Embryonic facial prominence (tissue), 1 donor: Measurements from ENCODE around the gene HDAC8.
"Not testable (repeated sequence)": the region's sequence is repeated elsewhere in the genome, so short reads cannot be mapped to it uniquely, and the experiment has no call there.

Experiments used
- DNase-seq: peaks from one replicate; pipeline ENCODE4 v3.0.0-alpha.2; 2016; ENCODE audit errors: extremely low spot score

The HDAC8 gene

GRCh38 chrX:72572248-72573157 is at the start of gene HDAC8:
Gene HDAC8 (minus strand): TSS chrX:72572843. CDS start chrX:72572761, 82 bp downstream.
- peak; percentile 38 for DNase-seq

GRCh38 chrX:72621625-72622485 is 49.2 kb upstream of the HDAC8 start:
- DNase-seq, result no peak

DNA sequence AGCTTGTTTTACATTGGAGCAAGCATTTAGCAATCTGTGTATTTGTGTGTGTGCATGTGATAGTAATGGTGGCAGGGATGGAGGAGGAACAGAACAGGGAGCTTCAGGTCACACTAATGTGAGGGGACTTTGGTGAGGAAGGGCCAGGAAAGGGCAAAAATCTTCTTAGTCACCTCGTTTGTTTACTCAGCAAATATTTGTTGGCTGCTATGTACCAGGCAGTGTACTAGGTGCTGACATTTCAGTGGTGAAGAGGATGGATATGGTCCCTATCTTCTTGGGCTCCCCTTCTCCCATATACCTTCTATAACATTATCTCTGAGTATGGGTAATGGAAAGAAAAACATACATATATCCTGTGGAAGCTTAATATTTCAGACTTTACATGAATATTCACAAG is 48.5 kb upstream of the HDAC8 start:
- no peak for DNase-seq

GRCh38 chrX:72620550-72621145 is 48.0 kb upstream of the HDAC8 start:
- DNase-seq, result no peak

GRCh38 chrX:72609313-72609712 is 36.7 kb upstream of the HDAC8 start:
- no peak for DNase-seq

DNA sequence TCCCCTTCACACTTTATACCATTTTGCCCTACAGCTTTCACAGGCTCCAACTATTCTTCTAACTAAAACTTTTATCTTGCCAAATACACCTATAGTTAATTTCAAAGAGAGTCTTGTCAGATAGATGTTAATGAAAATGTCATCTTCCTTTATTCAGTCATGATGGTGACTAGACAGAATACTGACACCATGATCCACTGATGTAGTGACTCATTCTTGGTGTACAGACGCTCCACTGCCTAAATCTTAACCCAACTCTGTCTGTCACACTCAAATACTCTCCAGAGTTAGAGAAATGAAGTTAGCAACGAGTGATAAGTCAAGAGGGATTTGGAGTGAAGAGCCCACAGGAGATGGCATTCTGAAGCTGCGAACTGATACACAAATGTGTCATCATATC is 32.1 kb upstream of the HDAC8 start:
- DNase-seq, result no peak

DNA sequence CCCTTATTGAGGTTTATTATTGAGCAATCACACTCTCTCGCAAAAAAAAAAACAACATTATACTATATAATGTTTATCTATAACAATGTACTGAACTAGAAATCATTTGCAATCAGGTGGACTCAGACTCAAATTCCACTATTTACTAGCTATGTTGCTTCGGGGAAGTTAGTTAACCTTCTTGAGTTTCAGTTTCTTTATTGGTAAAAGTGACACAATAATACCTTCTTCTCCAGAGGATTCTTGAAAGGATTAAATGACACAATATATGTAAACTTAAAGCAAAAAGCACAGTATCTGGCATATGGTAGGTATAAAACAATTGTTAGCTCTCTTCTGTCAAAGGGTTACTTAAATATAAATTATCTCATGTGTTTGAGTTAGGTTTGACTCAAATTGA is 31.5 kb upstream of the HDAC8 start:
- no peak for DNase-seq

- DNase-seq, result not testable (repeated sequence)
Observed at GRCh38 chrX:72591038-72591437, 18.4 kb upstream of the HDAC8 start.

GRCh38 chrX:72584163-72584562 is 11.5 kb upstream of the HDAC8 start:
- no peak for DNase-seq

GRCh38 chrX:72576141-72576894 is 3.7 kb upstream of the HDAC8 start:
- no peak for DNase-seq

DNA sequence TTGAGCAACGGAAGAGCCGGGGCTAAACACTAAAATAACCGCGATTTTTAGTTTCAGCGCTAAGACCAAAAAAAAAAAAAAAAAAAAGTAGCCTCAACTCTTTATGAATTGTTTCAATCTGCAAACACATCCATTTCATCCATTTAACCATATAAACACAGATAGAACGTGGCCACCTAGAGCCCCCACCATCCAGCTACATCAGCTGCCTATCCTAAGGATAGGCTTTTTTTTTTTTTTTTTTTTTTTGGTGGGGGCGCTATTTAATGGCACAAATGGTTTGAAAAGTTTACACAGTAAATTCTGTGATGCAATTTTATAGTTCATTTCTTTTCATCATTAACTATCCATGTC is 492 bp upstream of the HDAC8 start:
- no peak for DNase-seq

GRCh38 chrX:72569786-72570185 is 2.9 kb downstream of the HDAC8 start:
- no peak for DNase-seq

GRCh38 chrX:72568406-72569092 is 4.1 kb downstream of the HDAC8 start:
- no peak for DNase-seq

GRCh38 chrX:72566448-72566847 is 6.2 kb downstream of the HDAC8 start:
- no peak for DNase-seq

GRCh38 chrX:72559655-72560054 is 13.0 kb downstream of the HDAC8 start:
- not testable (repeated sequence) for DNase-seq

GRCh38 chrX:72554448-72555140 is 18.0 kb downstream of the HDAC8 start:
- no peak for DNase-seq

DNA sequence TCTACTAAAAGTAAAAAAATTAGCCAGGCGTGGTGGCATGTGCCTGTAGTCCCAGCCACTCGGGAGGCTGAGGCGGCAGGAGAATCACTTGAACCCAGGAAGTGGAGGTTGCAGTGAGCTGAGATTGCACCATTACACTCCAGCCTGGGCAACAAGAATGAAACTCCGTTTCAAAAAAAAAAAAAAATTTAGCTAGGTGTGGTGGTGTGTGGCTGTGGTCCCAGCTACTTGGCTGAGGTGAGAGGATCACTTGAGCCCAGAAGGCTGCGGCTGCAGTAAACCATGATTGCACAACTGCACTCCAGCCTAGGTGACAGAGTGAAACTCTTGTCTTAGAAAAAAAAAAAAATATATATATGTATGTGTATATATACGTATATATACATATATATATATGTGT is 20.2 kb downstream of the HDAC8 start:
- not testable (repeated sequence) for DNase-seq

DNA sequence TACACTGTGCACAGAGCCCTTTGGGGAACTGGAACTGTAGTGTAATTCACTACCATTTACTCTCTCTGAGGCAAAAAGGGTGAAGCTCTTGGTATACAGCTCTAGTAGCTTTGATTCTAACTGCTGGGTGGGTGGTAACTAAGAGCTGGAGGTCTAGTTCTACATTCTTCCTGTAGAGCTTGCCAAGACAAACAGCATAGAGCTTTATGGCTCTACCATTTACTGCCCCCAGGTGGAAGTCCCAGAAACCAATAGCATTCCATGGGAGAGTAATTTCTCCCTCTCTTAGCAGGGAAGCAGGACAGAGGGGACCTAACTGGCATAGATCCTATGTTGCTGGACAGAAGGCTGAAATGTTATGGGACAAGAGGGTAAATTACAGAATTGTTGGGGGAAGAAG is 26.7 kb downstream of the HDAC8 start:
- DNase-seq, result no peak

DNA sequence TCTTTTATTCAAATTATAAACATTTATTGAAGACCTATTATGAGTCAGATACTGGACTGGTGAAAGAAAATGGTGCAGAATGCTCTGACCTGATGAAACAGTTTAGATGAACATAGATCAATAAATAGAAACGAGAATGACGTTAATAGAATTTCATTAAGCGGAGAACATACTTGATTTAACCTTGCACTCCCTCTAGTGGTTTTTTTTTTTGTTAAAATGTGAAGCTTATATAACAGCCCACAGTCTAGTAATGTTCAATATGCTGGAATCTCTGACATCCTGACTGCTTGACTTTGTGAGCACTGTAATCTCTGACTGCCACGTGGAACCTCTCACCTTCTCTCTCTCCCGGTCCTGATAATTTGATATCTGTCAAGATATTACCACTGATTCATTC is 32.3 kb downstream of the HDAC8 start:
- DNase-seq, result peak; percentile 12

- DNase-seq, result no peak
Observed at GRCh38 chrX:72539822-72540221, 32.8 kb downstream of the HDAC8 start.
